ENCODE data around the gene TMEM92.
"Not testable (repeated sequence)": the region's sequence is repeated elsewhere in the genome, so short reads cannot be mapped to it uniquely, and the experiment has no call there.

The TMEM92 gene

GRCh38 chr17:50301891-50302584, 27.8 kb downstream of the TMEM92 start:
- DNase-seq: peak; percentile 50

GRCh38 chr17:50303051-50303450, 28.8 kb downstream of the TMEM92 start:
- DNase-seq: no peak

- no peak for DNase-seq
Observed at GRCh38 chr17:50303596-50303995, 29.3 kb downstream of the TMEM92 start.

- DNase-seq: no peak
Observed at GRCh38 chr17:50304781-50305404, 30.6 kb downstream of the TMEM92 start.

- DNase-seq: no peak
Observed at GRCh38 chr17:50307654-50308053, 33.4 kb downstream of the TMEM92 start.

- DNase-seq: no peak
Observed at GRCh38 chr17:50308666-50309065, 34.4 kb downstream of the TMEM92 start.

GRCh38 chr17:50310455-50311111, 36.3 kb downstream of the TMEM92 start:
- DNase-seq: no peak

- peak; percentile 52 for DNase-seq
Observed at GRCh38 chr17:50311112-50311460, 36.8 kb downstream of the TMEM92 start.

- no peak for DNase-seq
Observed at GRCh38 chr17:50311483-50311882, 37.2 kb downstream of the TMEM92 start.

- no peak for DNase-seq
Observed at GRCh38 chr17:50312308-50312707, 38.0 kb downstream of the TMEM92 start.

- DNase-seq: no peak
Observed at GRCh38 chr17:50314456-50315011, 40.3 kb downstream of the TMEM92 start.

GRCh38 chr17:50316016-50316587, 41.8 kb downstream of the TMEM92 start:
- DNase-seq: no peak

GRCh38 chr17:50316660-50317059, 42.4 kb downstream of the TMEM92 start:
- not testable (repeated sequence) for DNase-seq

- no peak for DNase-seq
Observed at GRCh38 chr17:50317121-50317520, 42.9 kb downstream of the TMEM92 start.

GRCh38 chr17:50318501-50319285, 44.4 kb downstream of the TMEM92 start:
- DNase-seq: no peak

- no peak for DNase-seq
Observed at GRCh38 chr17:50319306-50320004, 45.2 kb downstream of the TMEM92 start.

GRCh38 chr17:50322271-50322670, 48.0 kb downstream of the TMEM92 start:
- DNase-seq: no peak

GRCh38 chr17:50323060-50323459, 48.8 kb downstream of the TMEM92 start:
- DNase-seq: no peak

GRCh38 chr17:50325906-50326305, 51.6 kb downstream of the TMEM92 start:
- DNase-seq: no peak

- peak; percentile 28 for DNase-seq
Observed at GRCh38 chr17:50326831-50327364, 52.6 kb downstream of the TMEM92 start.

GRCh38 chr17:50328363-50329325, 54.4 kb downstream of the TMEM92 start:
- no peak for DNase-seq

All from activated CD4-positive, alpha-beta T cell treated with anti-CD3 and anti-CD28 coated beads, Interleukin-10, Interleukin-2, amounts not matched to agents 100 ng/mL and 50 ng/mL, durations not matched to agents 16 hours and 8 hours (primary cell).